ENCODE measurements around the gene GALNT8.

- TF ChIP-seq POLR2A (IDR thresholded peaks at IDR 0.05; ENCODE audit: low read depth, low read length) (no peak), POLR2AphosphoS5 (IDR thresholded peaks at IDR 0.05; ENCODE audit: low read depth, low read length) (no peak), TAF1 (IDR thresholded peaks at IDR 0.05; ENCODE audit: borderline replicate concordance, low read depth, low read length) (no peak)
Observed at GRCh38 chr12:4800555-4800954, 80.4 kb downstream of the GALNT8 start.

Measured in GM12892 (cell line).